GM03348 (cell line): Measurements from ENCODE around the gene PPP1R9B.
A peak's percentile ranks its signal among the peaks of the same experiment; 100 is the strongest.

ENCODE experiments used
- DNase-seq: peaks from one replicate; pipeline ENCODE4 v3.0.0; 2012; ENCODE audit warnings: low spot score

PPP1R9B gene

GRCh38 chr17:50087912-50088405 lies 62.5 kb downstream of the PPP1R9B start:
- no peak for DNase-seq

GRCh38 chr17:50087246-50087911 lies 63.1 kb downstream of the PPP1R9B start:
- peak; percentile 83 for DNase-seq
